HEK293 (cell line): ENCODE data around the gene C2CD2.
A peak's percentile ranks its signal among the peaks of the same experiment; 100 is the strongest.

Experiments used
- CTCF ChIA-PET: fragments of 350-600 bp; formaldehyde crosslinking; extraction: SDS; loops from one replicate; lab custom pipeline; 2021; ENCODE audit warnings: antibody characterized with exemption; lab: Yijun Ruan, JAX
- POLR2A ChIA-PET: fragments of 300-600 bp; formaldehyde crosslinking; extraction: SDS; loops from one replicate; lab custom pipeline; 2020; ENCODE audit warnings: antibody characterized with exemption, inconsistent platforms; lab: Yijun Ruan, JAX
- H3K27ac ChIP-seq: fragments of 200-500 bp; sonication (Bioruptor generic); 2 replicates; pipeline ENCODE4 v1.5.1; 2014; ENCODE audit warnings: low read depth, low read length, control low read depth, inconsistent platforms; ENCODE audit errors: extremely low read depth
- H3K36me3 ChIP-seq, 2 experiments: fragments of 200-500 bp in 1 of 2; sonication (Bioruptor generic) in 1 of 2; 1 replicate in 1 of 2; 2 replicates in 1 of 2; pipeline ENCODE4 v1.5.1; 2014 to 2017; ENCODE audit warnings: inconsistent platforms in 2 of 2, low read length in 2 of 2; ENCODE audit not compliant: control insufficient read depth in 2 of 2, insufficient read depth in 1 of 2
- H3K4me1 ChIP-seq: fragments of 200-500 bp; sonication (Bioruptor generic); 2 replicates; pipeline ENCODE4 v1.5.1; 2014; ENCODE audit warnings: mild to moderate bottlenecking, low read length, inconsistent platforms; ENCODE audit not compliant: control insufficient read depth, insufficient read depth
- H3K4me3 ChIP-seq: 2 replicates; pipeline ENCODE4 v1.5.1; 2011; ENCODE audit warnings: low read depth, mild to moderate bottlenecking, control low read depth, low read length, moderate library complexity
- H3K9me3 ChIP-seq: fragments of 200-500 bp; sonication (Bioruptor generic); 2 replicates; pipeline ENCODE4 v1.5.1; 2014; ENCODE audit warnings: low read depth, low read length, inconsistent platforms; ENCODE audit not compliant: control insufficient read depth, insufficient read depth
- GLIS1 ChIP-seq: fragments of 450-650 bp; formaldehyde crosslinking; IDR thresholded peaks from 2 replicates; pipeline ENCODE4 v1.5.1; 2016; ENCODE audit warnings: missing biosample characterization, missing genetic modification characterization
- HOXC10 ChIP-seq: sonication (generic); formaldehyde crosslinking; IDR thresholded peaks from 2 replicates; pipeline ENCODE4 v1.8.1; 2023; ENCODE audit warnings: mild to moderate bottlenecking, missing genetic modification reagents
- OSR2 ChIP-seq: fragments of 450-650 bp; formaldehyde crosslinking; IDR thresholded peaks from 2 replicates; pipeline ENCODE4 v1.5.1; 2016; ENCODE audit warnings: missing biosample characterization, missing genetic modification characterization
- ZNF10 ChIP-seq: fragments of 450-650 bp; formaldehyde crosslinking; IDR thresholded peaks from 2 replicates; pipeline ENCODE4 v1.5.1; 2017; ENCODE audit warnings: missing biosample characterization, missing genetic modification characterization
- ZNF157 ChIP-seq: fragments of 450-650 bp; formaldehyde crosslinking; IDR thresholded peaks from 2 replicates; pipeline ENCODE4 v1.5.1; 2016; ENCODE audit warnings: missing biosample characterization, missing genetic modification characterization
- ZNF16 ChIP-seq: fragments of 450-650 bp; formaldehyde crosslinking; IDR thresholded peaks from 2 replicates; pipeline ENCODE4 v1.5.1; 2016; ENCODE audit warnings: low read depth, missing biosample characterization, missing genetic modification characterization
- ZNF2 ChIP-seq: fragments of 450-650 bp; formaldehyde crosslinking; IDR thresholded peaks from 2 replicates; pipeline ENCODE4 v1.5.1; 2016; ENCODE audit warnings: missing biosample characterization, missing genetic modification characterization
- ZNF274 ChIP-seq, 2 experiments: fragments of 200-500 bp in 1 of 2; fragments of 450-650 bp in 1 of 2; sonication (Bioruptor generic) in 1 of 2; formaldehyde crosslinking in 1 of 2; IDR thresholded peaks; 2 replicates each; pipeline versions ENCODE4 v1.5.1 to v1.6.1; 2014 to 2016; ENCODE audit warnings: borderline replicate concordance in 1 of 2, inconsistent platforms in 1 of 2, low read length in 1 of 2, missing biosample characterization in 1 of 2, missing genetic modification characterization in 1 of 2
- ZNF341 ChIP-seq: fragments of 450-650 bp; formaldehyde crosslinking; IDR thresholded peaks from 2 replicates; pipeline ENCODE4; 2016; ENCODE audit warnings: low read depth, missing biosample characterization, missing genetic modification characterization
- ZNF560 ChIP-seq: fragments of 450-650 bp; formaldehyde crosslinking; IDR thresholded peaks from 2 replicates; pipeline ENCODE4 v1.5.1; 2017; ENCODE audit warnings: missing biosample characterization, missing genetic modification characterization, borderline replicate concordance
- ZNF585B ChIP-seq: fragments of 450-650 bp; formaldehyde crosslinking; IDR thresholded peaks from 2 replicates; pipeline ENCODE4 v1.5.1; 2016; ENCODE audit warnings: missing biosample characterization, missing genetic modification characterization
- ZNF670 ChIP-seq: fragments of 450-650 bp; formaldehyde crosslinking; IDR thresholded peaks from 2 replicates; pipeline ENCODE4 v1.5.1; 2016; ENCODE audit warnings: missing biosample characterization, missing genetic modification characterization, low read depth
- ZNF701 ChIP-seq: fragments of 450-650 bp; formaldehyde crosslinking; IDR thresholded peaks from 2 replicates; pipeline ENCODE4 v1.5.1; 2016; ENCODE audit warnings: missing biosample characterization, missing genetic modification characterization
- ZNF785 ChIP-seq: fragments of 450-650 bp; formaldehyde crosslinking; IDR thresholded peaks from 2 replicates; pipeline ENCODE4 v1.5.1; 2016; ENCODE audit warnings: missing biosample characterization, missing genetic modification characterization
- ZNF843 ChIP-seq: fragments of 450-650 bp; formaldehyde crosslinking; IDR thresholded peaks from 2 replicates; pipeline ENCODE4 v1.5.1; 2016; ENCODE audit warnings: missing biosample characterization, missing genetic modification characterization
- TF ChIP-seq, protein P1 (sequence below): fragments of 450-650 bp; formaldehyde crosslinking; IDR thresholded peaks from 2 replicates; pipeline ENCODE4 v1.5.1; 2016; ENCODE audit warnings: missing biosample characterization, missing genetic modification characterization

Gene C2CD2

DNA sequence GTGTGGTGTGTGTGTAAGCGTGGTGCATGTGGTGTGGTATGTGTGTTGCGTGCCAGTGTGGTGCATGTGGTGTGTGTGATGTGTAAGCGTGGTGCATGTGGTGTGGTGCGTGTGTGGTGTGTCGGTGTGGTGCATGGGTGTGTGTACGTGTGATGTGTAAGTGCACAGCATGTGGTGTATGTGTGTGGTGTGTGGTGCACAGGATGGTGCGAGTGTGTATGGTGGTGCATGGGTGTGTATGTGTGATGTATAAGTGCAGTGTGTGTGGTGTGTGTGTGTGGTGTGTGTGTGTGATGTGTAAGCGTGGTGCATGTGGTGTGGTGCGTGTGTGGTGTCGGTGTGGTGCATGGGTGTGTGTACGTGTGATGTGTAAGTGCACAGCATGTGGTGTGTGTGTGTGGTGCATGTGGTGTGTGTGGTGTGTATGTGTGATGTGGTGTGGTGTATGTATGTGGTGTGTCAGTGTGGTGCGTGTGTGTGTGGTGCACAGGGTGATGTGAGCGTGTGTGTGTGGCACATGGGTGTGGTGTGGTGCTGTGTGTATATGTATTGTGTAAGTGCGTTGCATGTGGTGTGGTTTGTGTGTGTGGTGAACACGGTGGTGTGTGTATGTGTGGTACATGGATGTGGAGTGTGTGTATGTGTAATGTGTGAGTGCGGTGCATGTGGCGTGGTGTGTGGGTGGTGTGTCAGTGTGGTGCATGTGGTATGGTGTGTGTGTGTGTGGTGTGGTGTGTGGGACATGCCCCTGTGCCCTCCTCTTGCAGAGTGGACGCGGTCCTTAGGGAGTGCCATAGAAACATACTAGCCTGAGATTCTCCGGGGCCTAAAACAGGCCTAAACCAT is 1.1 kb upstream of the C2CD2 start (continued):
- TF ChIP-seq ZNF670 (tag by site-specific recombination): no peak; the same call in 1 of the 2 replicates

DNA sequence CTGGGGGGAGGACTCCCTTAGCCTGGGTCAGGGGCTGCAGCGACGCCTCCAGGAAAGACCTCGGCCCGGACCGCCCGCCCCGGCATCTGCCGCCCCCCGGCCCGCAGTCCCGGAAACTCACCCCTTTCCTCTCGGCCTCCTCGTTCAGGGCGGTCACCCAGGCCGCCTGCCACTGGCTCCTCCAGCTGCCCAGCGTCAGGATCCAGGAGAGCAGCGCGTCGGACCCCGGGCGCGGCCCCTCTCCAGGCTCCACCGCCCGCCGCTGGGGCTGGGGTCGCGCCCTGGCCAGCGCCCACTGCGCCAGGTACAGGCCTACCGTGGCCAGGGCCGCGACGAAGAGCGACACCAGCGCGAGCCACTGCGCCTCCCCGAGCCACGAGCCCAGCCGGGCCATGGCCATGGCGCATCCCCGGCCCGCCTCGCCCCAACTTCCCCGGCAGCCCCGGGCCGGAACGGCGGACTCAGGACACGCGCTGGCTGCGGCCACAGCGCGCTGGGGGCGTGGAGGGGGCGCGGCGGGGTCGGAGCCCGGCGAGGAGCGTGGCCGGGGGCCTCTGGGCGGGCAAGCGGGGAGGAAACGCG is 478 bp downstream of the C2CD2 start:
- Histone ChIP-seq H3K4me3 (peak overlapping the region; percentile 38), H3K27ac (peak overlapping the region; percentile 39; the same call in 1 of the 2 replicates), H3K4me1 (peaks cover 2% of the 10 kb centered on the region; the same call in 1 of the 2 replicates), H3K9me3 (no peaks in the 10 kb centered on the region), H3K36me3 (no peaks in the 10 kb centered on the region)
- ChIA-PET CTCF (no interaction called here), POLR2A (no interaction called here)
- no peak for TF ChIP-seq ZNF701
- no peak for TF ChIP-seq ZNF16 (tag by site-specific recombination)
- no peak for TF ChIP-seq ZNF785 (tag by site-specific recombination)
- no peak for TF ChIP-seq ZNF157 (tag by site-specific recombination)
- TF ChIP-seq HOXC10: no peak
- no peak for TF ChIP-seq ZNF2 (tag by site-specific recombination)
- no peak for TF ChIP-seq ZNF10 (tag by site-specific recombination)
- TF ChIP-seq, protein P1, sequence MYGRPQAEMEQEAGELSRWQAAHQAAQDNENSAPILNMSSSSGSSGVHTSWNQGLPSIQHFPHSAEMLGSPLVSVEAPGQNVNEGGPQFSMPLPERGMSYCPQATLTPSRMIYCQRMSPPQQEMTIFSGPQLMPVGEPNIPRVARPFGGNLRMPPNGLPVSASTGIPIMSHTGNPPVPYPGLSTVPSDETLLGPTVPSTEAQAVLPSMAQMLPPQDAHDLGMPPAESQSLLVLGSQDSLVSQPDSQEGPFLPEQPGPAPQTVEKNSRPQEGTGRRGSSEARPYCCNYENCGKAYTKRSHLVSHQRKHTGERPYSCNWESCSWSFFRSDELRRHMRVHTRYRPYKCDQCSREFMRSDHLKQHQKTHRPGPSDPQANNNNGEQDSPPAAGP (tag by site-specific recombination): no peak

DNA sequence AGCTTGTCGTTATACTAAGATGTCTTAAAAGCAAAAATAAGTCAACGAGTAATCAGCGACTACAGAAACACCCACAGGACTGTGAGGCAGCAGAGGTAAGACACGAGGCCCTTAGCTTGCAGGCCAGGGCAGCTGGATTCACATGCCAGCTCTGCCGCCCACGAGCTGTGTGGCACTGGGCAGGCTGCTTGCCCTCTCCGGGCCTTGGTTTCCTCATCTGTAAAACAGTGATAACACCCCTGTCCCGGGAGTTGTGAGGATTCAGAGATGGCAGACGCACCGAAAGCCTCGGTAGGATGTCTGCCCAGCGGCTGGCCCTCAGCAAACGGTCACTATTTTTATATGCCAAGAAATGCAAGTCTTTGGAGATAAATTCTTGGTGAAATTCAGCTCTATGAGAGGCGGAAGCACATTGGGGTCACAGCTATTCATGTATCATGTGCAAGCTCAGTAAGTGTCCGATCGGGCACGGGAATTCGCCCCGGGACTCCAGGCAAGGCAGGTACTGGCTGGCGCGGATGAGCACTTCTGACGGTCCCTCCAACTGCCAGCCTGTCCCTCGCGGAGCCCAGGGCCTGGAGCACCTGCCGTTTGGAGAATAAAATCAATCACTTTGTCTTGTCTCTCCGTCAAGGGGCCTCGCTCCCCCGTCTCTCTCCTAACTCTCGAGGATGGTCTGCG is 1.1 kb downstream of the C2CD2 start:
- peak overlapping the region; percentile 38 for H3K4me3 ChIP-seq
- H3K36me3 ChIP-seq: no peaks in the 10 kb centered on the region
- POLR2A ChIA-PET: no interaction called here
- peaks cover 2% of the 10 kb centered on the region; the same call in 1 of the 2 replicates for H3K4me1 ChIP-seq
- CTCF ChIA-PET: no interaction called here
- no peaks in the 10 kb centered on the region for H3K9me3 ChIP-seq
- H3K27ac ChIP-seq: no peak overlapping the region
- TF ChIP-seq ZNF274 (IDR thresholded peaks at IDR 0.05; ENCODE audit: low read length) (no peak), ZNF274 (tag by site-specific recombination; IDR thresholded peaks at IDR 0.05; ENCODE audit: borderline replicate concordance) (no peak)

DNA sequence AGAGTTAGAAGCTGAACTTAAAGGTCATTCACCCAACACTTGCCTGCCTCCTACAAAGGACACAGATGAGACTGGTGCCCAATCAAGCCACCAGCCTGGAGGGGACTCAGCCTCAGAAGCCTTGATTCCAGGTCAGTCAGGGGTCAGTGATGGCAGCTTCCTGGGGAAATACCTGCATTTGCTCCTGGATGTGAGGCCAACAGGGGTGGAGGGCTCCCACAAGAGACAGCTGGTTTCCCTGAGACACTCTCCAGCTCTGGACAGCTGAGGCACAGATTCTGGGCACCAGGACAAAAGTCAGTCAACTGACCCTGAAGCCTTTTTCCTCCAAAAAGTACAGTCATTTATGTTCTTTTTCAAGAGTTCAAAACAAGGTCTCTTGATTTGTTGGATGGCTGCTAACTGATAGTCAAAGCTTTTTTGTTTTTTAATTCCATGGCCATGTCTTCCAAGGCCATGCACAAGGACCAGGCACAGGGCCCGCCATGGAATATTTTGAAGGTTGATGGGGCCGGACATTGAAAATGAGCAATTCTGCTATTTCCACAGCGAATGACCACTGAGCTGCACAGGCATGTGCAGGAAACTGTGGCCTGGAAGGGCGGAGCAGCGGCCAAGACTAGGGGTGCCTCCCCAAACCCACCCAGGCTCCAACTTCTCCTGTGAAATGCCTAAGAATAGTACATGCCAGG is 1.8 kb downstream of the C2CD2 start:
- ChIA-PET POLR2A (no interaction called here), CTCF (no interaction called here)
- no peak overlapping the region for H3K27ac ChIP-seq
- no peaks in the 10 kb centered on the region for H3K36me3 ChIP-seq
- TF ChIP-seq ZNF843 (tag by site-specific recombination) (no peak), GLIS1 (tag by site-specific recombination) (no peak)
- no peak overlapping the region for H3K4me3 ChIP-seq
- no peaks in the 10 kb centered on the region for H3K9me3 ChIP-seq
- peaks cover 2% of the 10 kb centered on the region; the same call in 1 of the 2 replicates for H3K4me1 ChIP-seq

DNA sequence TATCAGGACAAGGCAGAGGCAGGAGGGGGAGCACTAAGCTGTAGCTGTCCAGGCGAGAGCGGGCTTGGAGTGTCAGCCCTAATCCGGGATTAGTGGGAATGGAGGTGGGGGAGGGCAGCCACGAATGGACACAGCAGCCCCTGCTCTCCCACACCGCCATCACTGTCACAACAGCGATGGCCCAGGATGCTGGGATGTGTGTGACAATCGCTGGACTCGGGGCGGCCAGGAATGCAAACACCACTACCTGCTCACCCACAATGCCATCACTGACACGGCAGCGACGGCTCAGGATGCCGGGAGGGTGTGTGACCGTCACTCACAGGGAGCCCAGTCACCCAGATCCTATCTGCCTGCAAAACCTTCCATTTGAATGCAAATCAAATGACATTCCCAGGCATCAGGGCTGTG is 2.9 kb downstream of the C2CD2 start:
- TF ChIP-seq ZNF585B (tag by site-specific recombination): no peak
- no peak; the same call in 1 of the 2 replicates for TF ChIP-seq ZNF341
- no peak for TF ChIP-seq OSR2 (tag by site-specific recombination)
- no peak for TF ChIP-seq ZNF560 (tag by site-specific recombination)
- no peak for TF ChIP-seq ZNF16 (tag by site-specific recombination)
- TF ChIP-seq, all 188 proteins: peak for 0
- Histone ChIP-seq H3K4me3 (no peak overlapping the region), H3K4me1 (peaks cover 2% of the 10 kb centered on the region; the same call in 1 of the 2 replicates), H3K27ac (no peak overlapping the region), H3K9me3 (no peaks in the 10 kb centered on the region), H3K36me3 (no peaks in the 10 kb centered on the region)
- POLR2A ChIA-PET: no interaction called here
- CTCF ChIA-PET: no interaction called here
